ENCODE data around the gene NBEA. TPM values are rescaled to one million over a fixed set of nuclear protein-coding genes. Genes with fewer than 3 reads are reported as not detected.

The NBEA gene
- total RNA-seq, 1 experiment from 2014 or later, result 3.3 TPM

DNA sequence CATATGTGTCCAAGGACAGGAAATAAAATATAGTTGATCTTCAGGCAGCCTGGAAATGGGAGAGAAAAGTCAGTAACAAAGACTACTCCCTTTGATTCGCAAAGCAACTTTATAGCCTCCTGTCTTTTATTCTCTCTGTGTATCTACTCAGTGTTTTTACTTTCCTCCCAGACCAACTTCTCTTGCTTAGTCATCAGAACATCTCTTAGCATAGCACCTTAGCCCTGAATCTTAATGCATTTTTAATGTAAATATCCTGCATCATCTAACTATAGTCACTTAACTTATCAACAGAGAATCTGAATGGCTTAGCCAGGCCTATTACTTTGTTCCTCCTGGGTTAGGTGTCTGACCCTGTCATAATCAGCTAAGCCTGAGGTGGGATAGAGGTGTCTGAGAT is 296.2 kb downstream of the NBEA start:
- BruUV-seq (replicated peaks), result no TSS peak
- Mint-ChIP-seq H3K9me3 (ENCODE audit: unreplicated experiment) (no peaks in the 10 kb centered on the region), H3K36me3 (ENCODE audit: insufficient read depth, unreplicated experiment) (no peaks in the 10 kb centered on the region), H3K4me3 (ENCODE audit: unreplicated experiment) (no peak overlapping the region), H3K4me1 (ENCODE audit: insufficient read depth, unreplicated experiment) (no peaks in the 10 kb centered on the region), H3K27me3 (ENCODE audit: insufficient read depth, unreplicated experiment) (no peaks in the 10 kb centered on the region), H3K27ac (ENCODE audit: low read depth, unreplicated experiment) (no peak overlapping the region)
- CTCF ChIA-PET, result interaction anchor here (0.6 kb wide), 2 partner anchors 54 to 393 kb away, joined by 3 to 5 read pairs; no protein-coding TSS in a partner anchor
- no peak for DNase-seq (ENCODE audit: unreplicated experiment)
- intact Hi-C loops (cut with micrococcal nuclease), result no loop called here
- TF ChIP-seq, protein P1, sequence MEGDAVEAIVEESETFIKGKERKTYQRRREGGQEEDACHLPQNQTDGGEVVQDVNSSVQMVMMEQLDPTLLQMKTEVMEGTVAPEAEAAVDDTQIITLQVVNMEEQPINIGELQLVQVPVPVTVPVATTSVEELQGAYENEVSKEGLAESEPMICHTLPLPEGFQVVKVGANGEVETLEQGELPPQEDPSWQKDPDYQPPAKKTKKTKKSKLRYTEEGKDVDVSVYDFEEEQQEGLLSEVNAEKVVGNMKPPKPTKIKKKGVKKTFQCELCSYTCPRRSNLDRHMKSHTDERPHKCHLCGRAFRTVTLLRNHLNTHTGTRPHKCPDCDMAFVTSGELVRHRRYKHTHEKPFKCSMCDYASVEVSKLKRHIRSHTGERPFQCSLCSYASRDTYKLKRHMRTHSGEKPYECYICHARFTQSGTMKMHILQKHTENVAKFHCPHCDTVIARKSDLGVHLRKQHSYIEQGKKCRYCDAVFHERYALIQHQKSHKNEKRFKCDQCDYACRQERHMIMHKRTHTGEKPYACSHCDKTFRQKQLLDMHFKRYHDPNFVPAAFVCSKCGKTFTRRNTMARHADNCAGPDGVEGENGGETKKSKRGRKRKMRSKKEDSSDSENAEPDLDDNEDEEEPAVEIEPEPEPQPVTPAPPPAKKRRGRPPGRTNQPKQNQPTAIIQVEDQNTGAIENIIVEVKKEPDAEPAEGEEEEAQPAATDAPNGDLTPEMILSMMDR (IDR thresholded peaks at IDR 0.05; ENCODE audit: unreplicated experiment), result no peak
- POLR2A ChIA-PET, result interaction anchor here (1.1 kb wide), 1 partner anchor 21 kb away, joined by 3 read pairs; no protein-coding TSS in a partner anchor

DNA sequence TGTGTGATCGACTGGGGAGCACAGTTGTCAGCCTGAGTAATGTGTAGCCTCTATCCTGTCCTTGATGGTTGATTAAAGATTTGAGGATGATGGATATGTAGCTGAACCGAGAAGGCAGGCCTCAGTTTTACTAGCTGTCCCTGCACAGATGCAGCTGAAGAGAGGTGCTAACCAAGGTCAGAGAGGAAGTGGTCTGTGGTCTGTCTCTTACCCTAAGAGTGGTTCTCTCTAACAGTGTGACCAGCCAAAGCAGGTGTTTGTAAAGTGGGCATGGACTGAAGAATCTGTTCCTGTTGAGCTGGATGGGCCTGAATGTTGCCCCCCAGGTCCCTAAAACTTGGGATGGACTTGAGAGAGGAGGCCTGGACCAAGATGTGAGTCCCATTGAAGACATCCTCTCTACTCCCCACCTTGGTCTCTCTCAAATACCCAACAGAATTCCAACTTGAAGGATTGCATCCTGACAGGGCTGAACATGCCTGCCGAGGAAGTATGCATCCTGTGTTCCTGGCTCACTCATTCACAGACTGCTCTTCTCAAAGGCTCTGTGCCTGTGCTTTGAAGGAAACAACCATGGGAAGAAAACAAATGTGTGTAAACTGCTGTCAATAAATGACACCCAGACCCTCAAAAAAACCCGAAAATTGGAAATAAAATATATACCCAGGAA is 310.6 kb downstream of the NBEA start:
- ChIA-PET CTCF (interaction anchor here (0.6 kb wide), 1 partner anchor 996 kb away, joined by 3 read pairs; no protein-coding TSS in a partner anchor), POLR2A (no interaction called here)
- Mint-ChIP-seq H3K4me1 (ENCODE audit: insufficient read depth, unreplicated experiment) (no peaks in the 10 kb centered on the region), H3K36me3 (ENCODE audit: insufficient read depth, unreplicated experiment) (no peaks in the 10 kb centered on the region), H3K27me3 (ENCODE audit: insufficient read depth, unreplicated experiment) (no peaks in the 10 kb centered on the region), H3K27ac (ENCODE audit: low read depth, unreplicated experiment) (no peak overlapping the region), H3K4me3 (ENCODE audit: unreplicated experiment) (no peak overlapping the region), H3K9me3 (ENCODE audit: unreplicated experiment) (no peaks in the 10 kb centered on the region)
- TF ChIP-seq, protein P1 (IDR thresholded peaks at IDR 0.05; ENCODE audit: unreplicated experiment), result no peak
- DNase-seq (ENCODE audit: unreplicated experiment), result no peak
- BruUV-seq (replicated peaks), result no TSS peak
- intact Hi-C loops (cut with micrococcal nuclease), result no loop called here

DNA sequence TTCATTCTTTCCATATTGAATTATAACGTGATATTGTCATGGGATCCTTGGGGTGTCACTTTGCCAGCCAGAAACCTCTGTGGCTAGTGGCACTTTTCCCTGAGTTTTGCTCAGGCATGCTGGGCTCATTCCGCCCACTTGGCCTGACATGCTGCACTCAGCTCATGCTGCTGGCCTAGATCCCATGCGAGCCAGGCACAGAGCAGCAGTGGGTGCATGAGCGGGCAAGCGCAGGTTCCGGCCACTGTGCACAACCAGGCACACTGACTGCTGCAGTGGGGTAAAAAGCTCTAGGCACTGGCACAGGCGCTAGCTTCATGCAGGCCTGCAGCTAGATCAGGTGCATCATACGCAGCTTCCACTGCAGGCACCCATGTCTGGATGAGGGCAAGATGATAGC is 313.2 kb downstream of the NBEA start:
- Mint-ChIP-seq H3K27ac (ENCODE audit: low read depth, unreplicated experiment) (no peak overlapping the region), H3K4me1 (ENCODE audit: insufficient read depth, unreplicated experiment) (no peaks in the 10 kb centered on the region), H3K9me3 (ENCODE audit: unreplicated experiment) (no peaks in the 10 kb centered on the region), H3K4me3 (ENCODE audit: unreplicated experiment) (no peak overlapping the region), H3K36me3 (ENCODE audit: insufficient read depth, unreplicated experiment) (no peaks in the 10 kb centered on the region), H3K27me3 (ENCODE audit: insufficient read depth, unreplicated experiment) (no peaks in the 10 kb centered on the region)
- TF ChIP-seq, protein P1 (IDR thresholded peaks at IDR 0.05; ENCODE audit: unreplicated experiment), result no peak
- no TSS peak for BruUV-seq (replicated peaks)
- intact Hi-C loops (cut with micrococcal nuclease), result no loop called here
- POLR2A ChIA-PET, result no interaction called here
- CTCF ChIA-PET, result no interaction called here
- DNase-seq (ENCODE audit: unreplicated experiment), result no peak

DNA sequence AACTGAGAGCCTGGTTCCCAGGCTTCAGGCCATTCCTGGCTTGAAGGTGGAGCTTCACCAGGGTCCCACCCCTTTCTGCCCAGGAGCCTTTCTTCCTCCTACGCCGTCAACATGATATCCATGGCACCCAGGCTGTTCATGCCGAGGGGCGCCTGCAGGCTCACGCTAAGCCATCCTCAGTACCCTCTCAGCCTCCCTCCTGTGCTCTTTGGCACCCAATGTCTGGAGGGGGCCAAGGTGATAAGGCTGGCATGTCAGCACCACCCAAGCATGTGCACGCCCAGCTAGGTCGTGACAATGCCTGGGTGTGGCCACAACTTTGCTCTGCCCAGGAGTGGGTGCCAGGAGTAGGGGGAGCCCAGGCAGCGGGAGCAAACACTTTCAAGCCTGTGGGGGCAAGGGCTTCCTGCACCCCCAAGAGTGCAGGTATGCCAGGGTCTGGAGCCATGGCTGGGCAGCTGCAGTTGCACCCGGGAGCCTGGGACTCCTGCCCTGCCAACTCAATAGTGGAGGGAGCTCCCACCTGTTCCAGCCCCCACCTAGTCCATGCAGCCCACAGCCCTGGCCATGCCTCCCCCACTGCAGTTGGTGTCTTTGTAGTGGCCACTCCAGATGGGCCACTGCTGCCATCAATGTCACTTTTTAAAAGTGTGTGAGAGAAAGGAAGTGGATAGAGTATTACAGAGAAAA is 314.5 kb downstream of the NBEA start:
- no peak for DNase-seq (ENCODE audit: unreplicated experiment)
- H3K27me3 Mint-ChIP-seq (ENCODE audit: insufficient read depth, unreplicated experiment), result no peaks in the 10 kb centered on the region
- ChIA-PET POLR2A (interaction anchor here (0.6 kb wide), 1 partner anchor 1045 kb away, joined by 3 read pairs; no protein-coding TSS in a partner anchor), CTCF (no interaction called here)
- BruUV-seq (replicated peaks), result no TSS peak
- no peaks in the 10 kb centered on the region for H3K36me3 Mint-ChIP-seq (ENCODE audit: insufficient read depth, unreplicated experiment)
- no peaks in the 10 kb centered on the region for H3K4me1 Mint-ChIP-seq (ENCODE audit: insufficient read depth, unreplicated experiment)
- intact Hi-C loops (cut with micrococcal nuclease), result no loop called here
- TF ChIP-seq, protein P1 (IDR thresholded peaks at IDR 0.05; ENCODE audit: unreplicated experiment), result no peak
- no peak overlapping the region for H3K27ac Mint-ChIP-seq (ENCODE audit: low read depth, unreplicated experiment)
- peaks cover 5% of the 10 kb centered on the region for H3K9me3 Mint-ChIP-seq (ENCODE audit: unreplicated experiment)
- H3K4me3 Mint-ChIP-seq (ENCODE audit: unreplicated experiment), result no peak overlapping the region

All from MCF 10A (cell line).